HG02970 (cell line): Measurements from ENCODE around the gene R3HDM4.
"Not testable (repeated sequence)": the region's sequence is repeated elsewhere in the genome, so short reads cannot be mapped to it uniquely, and the experiment has no call there.

Experiments used
- ATAC-seq: cut with Tn5 transposase; IDR thresholded peaks from one replicate; pipeline ENCODE4 v1.9.1; 2021; ENCODE audit warnings: mild to moderate bottlenecking, moderate library complexity, moderate number of reproducible peaks; ENCODE audit not compliant: unreplicated experiment, low FRiP score

The R3HDM4 gene

DNA sequence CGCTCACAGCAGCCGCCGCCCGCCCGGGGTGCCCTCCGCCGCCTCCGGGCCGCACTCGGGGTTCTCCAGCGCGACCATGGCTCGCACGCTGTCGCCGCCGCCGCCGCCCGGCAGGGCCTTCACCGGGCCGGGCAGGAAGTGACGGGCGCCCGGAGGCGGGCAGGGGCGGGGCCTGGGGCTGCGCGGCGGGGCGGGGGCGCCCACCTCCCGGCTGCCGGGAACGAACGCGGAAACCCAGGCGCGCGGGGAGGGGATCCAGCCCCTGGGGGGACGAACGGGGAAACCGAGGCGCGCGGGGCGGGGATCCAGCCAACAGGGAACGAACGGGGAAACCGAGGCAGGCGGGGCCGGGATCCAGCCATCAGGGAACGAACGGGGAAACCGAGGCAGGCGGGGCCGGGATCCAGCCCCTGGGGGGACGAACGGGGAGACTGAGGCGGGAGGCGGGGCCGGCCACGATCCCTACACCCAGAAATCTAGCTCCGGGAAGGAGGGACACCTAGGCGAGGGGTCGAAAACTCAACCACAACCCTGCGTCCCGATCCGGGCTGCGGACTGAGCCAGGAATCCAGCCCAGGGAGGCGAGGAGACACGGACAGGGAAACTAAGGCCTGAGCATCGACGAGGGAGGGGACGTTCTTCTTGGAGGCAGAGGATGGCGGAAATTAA lies at the start of gene R3HDM4:
Gene R3HDM4 (minus strand): TSS at position 140 of the 669 bp plus-strand sequence. CDS start 62 bp downstream, at position 78.
- ATAC-seq, result no peak

DNA sequence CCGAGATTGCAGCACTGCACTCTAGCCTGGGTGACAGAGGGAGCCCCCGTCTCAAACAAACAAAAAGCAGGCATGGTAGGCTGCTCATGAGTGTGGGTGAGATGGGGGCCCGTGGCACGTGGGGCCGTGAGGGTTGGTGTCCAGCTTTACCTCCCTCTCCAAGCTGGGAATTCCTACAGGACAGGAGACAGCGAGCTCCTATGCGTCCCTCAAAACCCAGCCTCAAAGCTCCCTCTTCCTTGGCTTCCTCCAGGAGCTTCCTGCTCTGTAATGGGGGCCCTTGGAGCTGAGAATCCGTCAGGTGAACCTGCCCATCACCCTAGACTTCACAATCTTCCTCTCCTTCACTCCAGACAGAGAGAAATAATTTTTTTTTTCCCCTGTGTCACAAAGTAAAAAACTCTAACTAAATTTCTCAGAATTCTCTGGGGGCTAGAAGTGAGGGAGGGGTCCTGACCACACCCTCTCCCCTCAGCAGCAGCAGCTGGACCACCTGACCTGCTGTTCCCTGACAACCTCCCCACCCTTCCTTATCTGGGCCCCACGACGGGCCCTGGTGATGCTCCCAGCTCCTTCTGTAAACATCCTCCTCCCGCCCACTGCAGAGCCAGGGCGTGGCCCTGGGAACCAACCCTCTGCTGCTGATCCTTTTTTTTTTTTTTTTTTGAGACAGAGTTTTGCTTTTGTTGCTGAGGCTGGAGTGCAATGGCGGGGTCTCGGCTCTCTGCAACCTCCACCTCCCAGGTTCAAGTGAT lies 49.0 kb upstream of the R3HDM4 start:
- ATAC-seq, result no peak

DNA sequence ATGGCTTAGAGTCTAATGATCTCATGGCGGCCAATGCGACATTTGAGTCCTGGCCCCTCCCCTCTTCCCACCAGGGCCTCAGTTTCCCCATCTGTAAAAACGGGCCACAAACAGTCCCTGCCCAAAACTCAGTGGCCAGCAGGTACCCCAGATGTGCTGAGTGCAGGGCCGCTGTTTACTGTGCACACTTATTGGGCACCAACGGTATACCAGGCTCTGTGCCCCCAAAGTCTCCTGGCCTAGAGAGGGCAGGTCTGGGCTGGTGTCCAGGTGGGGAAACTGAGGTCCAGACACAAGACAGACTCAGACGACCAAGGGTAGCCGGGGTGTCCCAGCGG lies 47.6 kb upstream of the R3HDM4 start:
- no peak for ATAC-seq

DNA sequence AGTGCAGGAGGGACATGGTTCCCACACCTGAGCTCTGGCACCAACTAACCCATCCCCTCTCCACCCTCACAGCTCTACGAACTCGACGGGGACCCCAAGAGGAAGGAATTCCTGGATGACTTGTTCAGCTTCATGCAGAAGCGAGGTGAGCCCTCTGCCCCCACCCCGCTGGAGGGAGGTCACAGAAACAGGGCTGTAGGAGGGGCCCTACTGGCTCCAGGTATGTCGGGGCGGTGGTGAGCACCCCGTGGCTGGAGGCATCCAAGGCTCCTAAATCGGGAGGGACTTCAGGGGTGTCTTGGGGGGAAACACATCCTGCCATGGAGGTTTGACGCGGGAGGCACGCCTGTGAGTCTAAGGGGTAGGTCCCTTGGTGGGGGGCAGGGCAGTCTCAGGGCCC lies 47.0 kb upstream of the R3HDM4 start:
- no peak for ATAC-seq

DNA sequence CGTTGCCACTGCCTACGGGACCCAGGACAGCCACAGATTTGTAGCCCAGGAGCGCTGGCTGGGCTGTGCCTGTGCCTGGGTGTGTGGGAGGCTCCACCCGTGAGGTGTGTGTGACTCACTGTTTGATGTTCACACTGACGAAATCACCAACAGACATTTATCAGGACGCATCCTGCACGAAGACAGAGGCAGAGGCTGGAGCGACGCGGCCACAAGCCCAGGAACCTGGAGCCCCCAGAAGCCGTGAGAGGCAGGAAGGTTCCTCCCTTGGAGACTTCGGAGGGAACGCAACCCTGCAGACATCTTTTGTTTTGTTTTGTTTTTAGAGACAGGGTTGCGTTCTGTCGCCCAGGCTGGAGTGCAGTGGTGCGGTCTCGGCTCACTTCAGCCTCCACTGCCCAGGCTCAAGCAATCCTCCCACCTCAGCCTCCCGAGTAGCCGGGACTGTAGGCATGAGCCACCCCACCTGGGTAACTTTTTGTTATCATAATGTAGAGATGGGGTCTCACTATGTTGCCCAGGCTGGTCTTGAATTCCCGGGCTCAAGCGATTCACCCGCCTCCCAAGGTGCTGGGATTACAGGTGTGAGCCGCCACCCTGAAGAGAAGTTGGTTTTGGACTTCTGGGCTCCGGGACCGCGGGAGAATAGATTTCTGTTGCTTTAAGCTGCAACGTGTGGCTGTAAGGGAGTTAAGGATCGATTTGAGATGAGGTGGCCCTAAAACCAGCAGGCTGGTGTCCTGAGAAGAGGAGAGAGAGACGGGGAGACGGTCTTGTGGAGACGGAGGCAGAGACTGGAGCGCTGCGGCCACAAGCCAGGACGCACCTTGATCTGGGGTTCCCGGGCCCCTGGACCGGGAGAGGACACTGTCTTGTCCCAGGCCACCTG lies 46.2 kb upstream of the R3HDM4 start:
- no peak for ATAC-seq

DNA sequence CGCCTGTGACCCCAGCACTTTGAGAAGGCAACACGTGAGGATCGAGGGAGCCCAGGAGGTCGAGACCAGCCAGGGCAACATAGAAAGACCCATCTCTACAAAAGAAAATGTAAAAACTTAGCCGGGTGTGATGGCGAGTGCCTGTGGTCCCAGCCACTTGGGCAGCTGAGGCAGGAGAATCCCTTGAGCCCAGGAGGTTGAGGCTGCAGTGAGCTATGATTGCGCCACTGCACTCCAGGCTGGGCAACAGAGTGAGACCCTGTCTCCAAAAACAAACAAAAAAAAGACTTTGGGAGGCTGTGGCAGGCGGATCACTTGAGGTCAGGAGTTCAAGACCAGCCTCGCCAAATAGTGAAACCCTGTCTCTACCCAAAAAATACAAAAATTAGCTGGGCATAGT lies 44.6 kb upstream of the R3HDM4 start:
- not testable (repeated sequence) for ATAC-seq

DNA sequence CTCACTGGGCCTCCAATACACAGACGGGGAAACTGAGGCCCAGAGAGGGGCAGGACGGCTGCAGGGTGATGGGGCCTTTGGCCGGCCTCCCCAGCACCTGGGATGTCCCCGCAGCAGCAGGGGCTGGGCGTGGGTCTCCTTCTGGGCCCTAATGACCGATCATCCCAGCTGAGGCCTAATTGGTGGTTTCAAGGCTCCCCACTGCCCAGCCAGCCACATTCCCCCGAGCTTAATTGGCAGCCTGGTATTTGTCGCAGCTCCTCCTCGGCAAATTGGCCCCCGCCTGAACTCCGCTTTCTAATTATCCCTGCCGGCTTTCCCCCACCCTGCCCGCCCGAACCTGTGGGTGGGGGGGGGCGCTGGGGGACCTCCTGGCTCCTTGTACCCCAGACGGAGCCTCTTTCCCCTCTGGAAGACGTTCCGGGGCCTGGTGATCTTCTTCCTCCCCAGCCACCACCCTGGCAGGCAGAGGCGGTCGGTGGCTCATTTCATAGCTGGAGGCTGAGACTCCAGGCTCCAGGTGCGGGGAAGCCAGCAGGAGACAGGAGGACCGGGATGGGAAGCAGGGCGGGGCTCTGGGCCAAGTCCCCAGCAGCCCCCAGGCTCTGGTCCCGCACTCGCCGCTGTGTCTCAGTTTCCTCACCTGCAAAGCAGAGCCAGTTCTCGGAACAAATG lies 43.9 kb upstream of the R3HDM4 start:
- ATAC-seq, result no peak

DNA sequence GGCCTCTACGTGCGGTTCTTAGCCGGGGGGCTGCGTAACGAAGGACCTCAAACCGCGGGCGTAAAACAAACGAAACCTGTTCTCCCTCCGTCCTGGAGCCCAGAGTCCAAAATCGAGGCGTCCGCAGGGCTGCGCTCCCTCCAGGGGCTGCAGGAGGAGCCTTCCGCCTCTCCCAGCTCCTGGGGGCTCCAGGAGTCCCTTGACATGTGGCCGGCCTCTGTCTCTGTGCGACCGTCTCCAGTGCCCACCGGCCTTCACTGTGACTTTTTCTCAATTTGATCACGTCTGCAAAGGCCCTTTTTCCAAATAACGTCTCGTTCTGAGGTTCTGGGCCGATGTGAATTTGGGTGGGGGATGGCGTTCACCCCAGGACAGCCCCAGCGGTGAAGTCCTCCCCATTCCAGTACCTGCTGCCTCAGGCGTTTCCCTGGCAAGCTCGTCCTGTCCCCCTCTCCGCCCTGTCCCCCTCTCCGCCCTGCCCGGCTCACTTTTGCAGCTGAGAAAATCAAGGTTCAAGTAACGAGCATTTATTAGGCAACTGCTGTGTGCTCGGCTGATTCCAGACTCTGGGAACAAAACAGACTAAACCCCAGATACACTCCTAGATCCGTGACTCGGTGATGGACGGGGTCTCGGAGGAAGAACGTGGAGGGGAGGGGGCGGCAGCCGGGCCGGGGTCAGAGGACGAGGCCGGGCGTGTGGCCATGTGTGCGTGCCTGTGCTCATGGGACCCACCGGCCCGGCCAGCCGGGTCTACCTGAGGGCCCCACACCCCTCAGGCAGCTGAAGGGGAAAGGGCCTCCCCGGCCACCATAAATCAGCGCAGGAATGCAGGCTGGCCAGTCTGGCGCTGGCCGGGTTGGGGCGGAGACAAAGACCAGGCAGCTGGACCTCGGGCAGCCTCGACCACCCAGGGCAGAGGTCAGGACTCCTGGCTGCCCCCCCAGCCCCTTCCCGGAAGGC lies 43.1 kb upstream of the R3HDM4 start:
- ATAC-seq, result no peak

DNA sequence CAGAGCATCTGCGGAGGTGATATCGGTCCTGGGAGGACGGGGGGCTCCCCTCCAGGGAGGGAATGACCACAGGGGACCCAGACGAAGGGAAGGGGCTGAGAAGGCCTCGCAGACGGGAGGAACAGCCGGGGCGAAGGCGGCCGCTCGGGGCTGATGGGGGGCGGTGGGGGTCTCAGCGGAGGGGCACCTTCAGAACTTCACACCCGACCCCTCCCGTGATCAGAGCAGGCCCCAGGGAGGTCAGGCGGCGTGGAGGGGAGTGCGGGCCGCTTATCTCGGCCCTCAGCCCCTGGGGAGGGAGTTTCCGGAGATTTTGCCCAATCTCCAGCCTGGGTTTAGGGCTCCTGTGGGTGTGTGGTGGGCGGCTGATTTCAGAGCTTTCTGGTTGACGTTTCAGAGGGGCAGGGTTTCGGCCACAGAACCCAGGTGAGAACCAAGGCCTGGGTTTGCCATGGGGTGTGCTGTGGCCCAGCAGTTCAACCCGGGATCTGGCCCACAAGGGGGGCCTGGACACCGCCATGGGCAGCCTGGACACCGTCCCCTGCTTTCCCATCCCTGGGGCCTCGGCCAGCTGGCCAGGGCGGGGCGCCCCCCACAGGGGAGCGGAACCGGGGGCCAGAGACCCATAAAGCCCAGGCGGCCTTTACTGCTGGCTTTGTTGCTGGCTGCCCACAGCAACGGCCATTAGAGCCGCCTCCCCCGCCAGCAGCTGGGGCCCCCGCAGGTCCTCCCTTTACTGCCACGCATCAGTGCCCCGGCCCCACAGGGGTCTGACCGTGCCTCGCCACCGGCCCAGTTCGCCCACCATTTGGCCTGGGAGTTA lies 41.9 kb upstream of the R3HDM4 start:
- no peak for ATAC-seq

DNA sequence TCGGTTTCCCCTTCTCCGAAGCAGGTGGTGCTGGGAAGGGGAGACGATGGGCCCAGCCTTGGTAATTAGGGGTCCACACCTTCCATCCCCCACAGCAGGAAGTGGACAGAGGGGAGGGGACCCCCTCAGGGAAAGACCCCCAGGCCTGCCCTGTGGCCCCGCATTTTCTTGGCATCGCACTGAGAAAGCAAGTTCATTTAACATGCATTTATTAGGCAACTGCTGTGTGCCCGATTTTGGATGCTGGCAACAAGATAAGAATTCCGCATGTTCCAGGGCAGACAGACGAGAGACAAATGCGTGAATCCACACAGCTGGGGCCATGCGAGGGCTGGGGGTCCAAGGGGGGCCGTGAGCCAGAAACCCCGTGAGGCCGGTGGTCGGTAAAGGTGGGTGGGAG lies 41.3 kb upstream of the R3HDM4 start:
- no peak for ATAC-seq

DNA sequence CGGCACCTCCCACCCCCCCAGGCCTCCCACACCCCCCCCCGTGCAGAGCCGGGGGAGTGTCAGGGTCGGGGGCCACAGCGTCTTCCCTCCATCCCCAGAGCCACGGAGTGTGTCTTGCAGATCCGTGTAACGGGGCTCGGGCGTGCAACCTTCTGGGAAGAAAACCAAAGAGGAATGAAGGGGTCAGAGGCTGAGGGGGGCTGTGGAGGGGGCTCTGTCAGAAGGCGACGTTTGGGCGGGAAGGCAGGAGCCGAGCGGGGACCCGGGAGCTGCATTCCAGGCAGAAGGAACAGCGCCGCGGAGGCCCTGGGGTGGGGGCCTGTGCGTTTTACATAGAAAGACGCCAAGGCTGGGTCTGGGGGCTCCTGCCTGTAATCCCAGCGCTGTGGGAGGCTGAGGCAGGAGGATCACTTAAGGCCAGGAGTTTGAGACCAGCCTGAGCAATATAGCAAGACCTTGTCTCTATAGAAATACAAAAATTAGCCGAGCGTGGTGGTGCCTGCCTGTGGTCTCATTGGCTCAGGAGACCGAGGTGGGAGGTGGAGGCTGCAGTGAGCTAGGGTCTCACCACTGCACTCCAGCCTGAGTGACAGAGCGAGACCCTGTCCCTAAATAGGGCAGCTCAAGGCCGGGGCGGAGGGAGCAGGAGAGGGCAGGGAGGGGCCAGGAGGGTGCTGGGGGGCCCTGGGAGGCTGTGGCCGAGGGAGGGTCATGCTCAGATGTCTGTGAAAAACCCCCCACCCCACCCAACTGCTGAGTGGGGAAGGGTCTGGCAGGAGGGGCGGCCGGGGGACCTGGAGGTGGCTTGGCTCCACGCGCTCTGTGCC lies 40.6 kb upstream of the R3HDM4 start:
- ATAC-seq, result no peak

DNA sequence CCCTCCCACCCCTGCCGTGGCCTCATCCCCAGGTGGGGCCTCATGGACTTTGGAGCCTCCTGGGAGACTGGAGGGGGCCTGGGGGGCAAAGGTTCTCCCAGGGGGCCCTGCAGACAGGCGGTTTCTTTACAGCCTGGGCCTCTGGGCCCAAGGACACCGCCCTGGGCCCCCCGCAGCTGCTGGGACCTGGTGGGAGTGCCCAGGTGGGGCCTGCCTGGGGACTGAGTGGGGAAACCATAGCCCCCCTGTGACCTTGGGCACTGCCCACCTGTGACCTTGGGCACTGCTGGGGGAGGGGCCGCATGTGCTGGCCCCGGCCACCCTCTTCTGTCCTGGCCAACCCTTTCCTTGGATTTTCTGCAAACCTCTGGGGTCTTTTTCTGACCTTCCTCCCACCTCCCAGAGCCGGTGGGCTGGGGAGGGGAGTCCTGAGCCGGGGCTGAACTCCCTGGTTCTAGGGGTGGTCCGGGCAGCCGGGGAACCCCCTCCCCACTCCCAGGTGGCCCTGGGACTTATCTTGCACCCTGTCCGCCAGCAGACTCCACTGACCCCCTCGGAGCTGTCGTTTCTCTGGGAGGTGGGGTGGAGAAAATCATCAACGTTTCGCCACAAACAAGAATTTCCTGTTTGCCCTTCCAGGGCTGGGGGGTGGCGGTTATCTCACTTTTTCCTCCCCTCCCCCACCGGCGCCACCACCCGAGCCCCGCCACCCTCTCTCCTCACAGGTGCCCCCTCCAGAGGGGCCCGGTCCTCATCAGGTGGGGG lies 39.8 kb upstream of the R3HDM4 start:
- ATAC-seq, result no peak

DNA sequence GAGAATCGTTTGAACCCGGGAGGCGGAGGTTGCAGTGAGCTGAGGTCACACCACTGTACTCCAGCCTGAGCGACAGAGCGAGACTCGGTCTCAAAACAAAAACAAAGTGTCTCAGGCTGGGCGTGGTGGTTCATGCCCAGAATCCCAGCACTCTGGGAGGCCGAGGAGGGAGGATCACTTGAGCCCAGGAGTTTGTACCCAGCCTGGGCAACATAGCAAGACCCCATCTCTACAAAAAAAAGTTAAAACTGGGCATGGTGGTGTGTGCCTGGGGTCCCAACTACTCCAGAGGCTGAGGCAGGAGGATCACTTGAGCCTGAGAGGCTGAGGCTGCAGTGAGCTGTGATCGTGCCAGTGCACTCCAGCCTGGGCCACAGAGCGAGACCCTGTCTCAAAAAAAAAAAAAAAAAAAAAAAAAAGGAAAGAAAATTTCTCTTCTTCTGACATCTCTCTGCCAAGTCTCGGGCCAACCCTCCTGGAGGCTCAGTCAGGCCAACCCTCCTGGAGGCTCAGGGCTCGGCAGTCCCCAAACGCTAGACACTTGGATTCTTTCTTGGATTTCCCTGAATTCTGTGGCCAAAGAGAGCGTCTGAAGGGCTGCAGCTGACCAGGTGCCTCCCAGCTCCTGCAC lies 39.1 kb upstream of the R3HDM4 start:
- no peak for ATAC-seq

DNA sequence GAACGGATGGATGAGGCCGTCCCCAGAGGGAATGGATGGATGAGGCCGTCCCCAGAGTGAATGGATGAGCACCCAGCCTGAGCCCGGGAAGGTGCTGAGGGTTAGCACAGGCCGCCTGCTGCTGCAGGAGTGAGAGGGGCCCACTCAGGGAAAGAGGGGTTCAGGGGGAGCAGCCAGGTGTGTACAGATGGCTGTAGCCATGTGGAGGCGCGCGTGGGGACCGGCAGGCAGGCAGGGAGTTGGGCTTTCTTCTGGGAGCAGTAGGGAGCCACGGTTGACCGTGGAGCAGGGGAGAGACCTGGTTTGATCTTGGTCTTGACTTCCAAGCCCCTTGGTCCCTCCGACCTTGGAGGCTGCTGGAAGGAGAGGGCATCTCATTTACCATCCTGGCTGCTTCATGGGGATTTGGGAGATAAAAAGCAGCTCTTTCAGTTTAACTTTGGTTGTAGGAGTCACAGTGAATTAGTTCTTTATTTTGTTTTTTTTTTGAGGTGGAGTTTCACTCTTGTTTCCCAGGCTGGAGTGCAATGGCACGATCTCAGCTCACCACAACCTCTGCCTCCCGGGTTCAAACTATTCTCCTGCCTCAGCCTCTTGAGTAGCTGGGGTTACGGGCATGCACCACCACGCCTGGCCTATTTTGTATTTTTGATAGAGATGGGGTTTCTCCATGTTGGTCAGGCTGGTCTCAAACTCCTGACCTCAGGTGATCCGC lies 37.5 kb upstream of the R3HDM4 start:
- no peak for ATAC-seq

DNA sequence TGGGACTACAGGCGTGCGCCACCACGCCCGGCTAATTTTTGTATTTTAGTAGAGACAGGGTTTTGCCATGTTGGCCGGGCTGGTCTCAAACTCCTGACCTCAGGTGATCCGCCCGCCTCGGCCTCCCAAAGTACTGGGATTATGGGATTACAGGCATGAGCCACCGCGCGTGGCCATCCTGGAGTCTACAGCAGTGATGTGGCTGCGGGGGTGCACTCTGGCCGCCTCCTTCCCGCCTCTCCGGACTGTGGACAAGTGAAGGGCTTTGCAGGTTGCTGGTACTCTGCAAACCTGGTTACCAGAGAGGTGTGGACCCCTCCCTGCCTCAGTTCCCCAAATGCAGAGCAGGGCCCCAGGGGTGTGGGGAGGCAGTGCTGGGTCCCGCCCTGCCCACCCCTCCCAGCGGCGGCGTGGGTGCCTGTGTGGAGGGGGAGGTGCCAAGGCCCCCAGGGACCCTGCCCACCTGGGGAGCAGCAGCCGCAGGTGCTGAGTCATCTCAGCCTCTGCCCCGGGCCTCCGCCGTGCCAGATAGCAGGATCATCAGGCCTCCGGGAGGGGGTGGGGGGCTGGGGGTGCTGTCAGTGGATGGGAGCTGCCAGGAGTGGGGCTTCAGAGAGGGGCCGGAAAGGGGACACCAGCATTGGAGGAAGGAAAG lies 36.0 kb upstream of the R3HDM4 start:
- ATAC-seq, result no peak
